Activated naive CD8-positive, alpha-beta T cell (primary cell): ENCODE data around the gene TNP1.

Experiments
- H3K27ac Mint-ChIP-seq: one replicate; pipeline ENCODE4 v1.8.0; 2021; ENCODE audit warnings: mixed read lengths
- H3K27me3 Mint-ChIP-seq: one replicate; pipeline ENCODE4 v1.8.0; 2021; ENCODE audit warnings: mixed read lengths
- H3K36me3 Mint-ChIP-seq: one replicate; pipeline ENCODE4 v1.8.0; 2021; ENCODE audit warnings: mixed read lengths
- H3K4me1 Mint-ChIP-seq: one replicate; pipeline ENCODE4 v1.8.0; 2021; ENCODE audit warnings: low read depth, mixed read lengths
- H3K4me3 Mint-ChIP-seq: one replicate; pipeline ENCODE4 v1.8.0; 2021; ENCODE audit warnings: mild to moderate bottlenecking, mixed read lengths
- H3K9me3 Mint-ChIP-seq: one replicate; pipeline ENCODE4 v1.8.0; 2021; ENCODE audit warnings: low read depth, mixed read lengths

TNP1 gene, protein sequence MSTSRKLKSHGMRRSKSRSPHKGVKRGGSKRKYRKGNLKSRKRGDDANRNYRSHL

DNA sequence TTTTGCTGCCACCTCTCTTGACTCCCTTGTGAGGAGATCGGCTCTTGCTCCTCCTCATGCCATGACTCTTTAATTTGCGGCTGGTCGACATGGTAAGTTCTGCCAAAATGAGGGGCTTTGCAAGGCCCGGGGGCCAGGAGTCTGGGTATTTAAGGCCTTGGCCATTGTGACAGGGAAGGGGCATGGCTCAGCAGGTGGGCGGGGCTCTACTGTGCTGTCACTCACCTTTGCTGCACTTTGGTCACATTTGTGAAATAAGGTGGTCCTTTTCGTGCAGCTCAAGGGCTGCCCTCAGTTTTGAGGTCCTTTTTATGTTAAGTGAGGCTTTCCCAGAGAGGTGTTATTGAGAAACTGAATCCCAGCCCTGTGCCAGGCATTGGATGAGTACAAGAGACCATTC lies at the start of gene TNP1:
TSS of gene TNP1 (minus strand) at position 121 of the 400 bp plus-strand sequence. CDS start at position 91, 30 bp downstream.
- Mint-ChIP-seq H3K4me1 (peaks cover 16% of the 10 kb centered on the region), H3K27me3 (no peaks in the 10 kb centered on the region), H3K27ac (peak within 1 kb of the TSS; percentile 56), H3K36me3 (no peaks in the 10 kb centered on the region), H3K4me3 (no peak within 1 kb of the TSS), H3K9me3 (no peaks in the 10 kb centered on the region)

DNA sequence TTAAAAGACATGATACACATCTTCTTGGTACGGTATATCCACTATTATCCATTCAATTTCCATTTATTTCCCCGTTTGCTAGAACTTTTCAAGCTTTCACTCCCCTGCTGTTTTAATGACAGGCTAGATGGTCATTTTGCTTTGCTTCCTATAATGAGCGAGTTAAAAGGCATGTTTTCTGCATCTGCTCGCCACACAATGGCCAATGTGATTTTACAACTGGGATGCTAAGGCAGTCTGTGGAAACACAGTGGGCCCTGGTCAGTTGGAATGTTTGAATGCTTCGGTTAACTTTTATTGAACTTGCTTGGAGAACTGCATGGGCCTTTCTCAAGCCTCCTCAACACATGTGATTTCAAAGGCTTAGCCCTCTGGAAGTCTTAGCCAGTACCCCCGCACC lies 48.4 kb upstream of the TNP1 start:
- no peaks in the 10 kb centered on the region for H3K36me3 Mint-ChIP-seq
- no peak overlapping the region for H3K27ac Mint-ChIP-seq
- H3K4me1 Mint-ChIP-seq, result no peaks in the 10 kb centered on the region
- peaks cover 2% of the 10 kb centered on the region for H3K9me3 Mint-ChIP-seq
- H3K4me3 Mint-ChIP-seq, result no peak overlapping the region
- no peaks in the 10 kb centered on the region for H3K27me3 Mint-ChIP-seq

DNA sequence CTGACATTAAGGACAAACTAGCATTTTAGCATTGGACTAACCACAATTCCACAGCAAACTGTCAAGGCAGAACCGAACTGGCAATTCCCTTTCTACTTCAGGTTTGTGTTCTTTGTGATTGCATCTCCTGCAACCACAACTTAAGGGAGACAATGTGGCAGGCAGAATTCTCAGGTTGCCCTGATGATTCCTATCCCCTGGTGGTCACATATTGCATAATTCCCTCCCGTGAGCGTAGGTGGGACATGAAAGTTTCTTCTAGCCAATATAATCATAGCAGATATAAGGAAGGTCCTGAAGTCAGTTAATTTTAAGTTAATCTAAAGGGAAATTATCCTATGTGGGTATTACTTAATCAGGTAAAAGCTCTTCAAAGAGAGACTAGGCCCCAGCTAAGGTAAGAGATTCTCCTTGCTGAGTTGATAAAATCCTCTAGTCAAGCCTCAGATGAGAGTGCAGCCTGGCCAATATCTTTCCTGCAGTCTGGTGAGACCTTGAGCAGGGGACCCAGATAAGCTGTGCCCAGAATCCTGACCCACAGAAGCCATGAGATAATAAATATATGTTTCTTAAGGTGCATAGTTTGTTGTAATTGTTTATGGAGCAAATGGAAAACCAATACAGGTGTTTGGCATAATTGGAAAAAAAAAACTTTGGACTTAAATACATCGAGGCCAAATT lies 45.9 kb upstream of the TNP1 start:
- Mint-ChIP-seq H3K4me3 (no peak overlapping the region), H3K27ac (no peak overlapping the region), H3K36me3 (peaks cover 7% of the 10 kb centered on the region), H3K27me3 (no peaks in the 10 kb centered on the region), H3K4me1 (no peaks in the 10 kb centered on the region), H3K9me3 (peaks cover 12% of the 10 kb centered on the region)

DNA sequence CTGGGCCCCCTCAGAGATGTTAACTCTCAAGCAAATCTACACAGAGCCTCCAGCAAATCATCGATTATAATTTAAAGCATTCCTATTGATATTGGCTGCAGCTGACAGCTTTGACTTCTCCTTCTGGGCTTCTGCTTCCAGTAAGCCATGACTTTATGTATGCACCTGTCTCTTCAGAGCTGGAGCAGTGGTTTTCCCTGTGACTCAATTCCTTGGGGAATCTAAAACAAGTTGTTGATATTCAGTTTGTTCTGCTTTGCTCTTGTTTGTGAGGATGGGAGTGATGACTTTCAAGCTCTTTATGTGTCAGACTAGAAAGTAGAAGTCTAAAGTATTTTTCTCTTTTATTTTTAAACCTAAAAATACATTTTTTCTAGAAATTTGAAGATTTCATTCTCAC lies 45.1 kb upstream of the TNP1 start:
- Mint-ChIP-seq H3K4me3 (no peak overlapping the region), H3K36me3 (peaks cover 10% of the 10 kb centered on the region), H3K27me3 (no peaks in the 10 kb centered on the region), H3K4me1 (no peaks in the 10 kb centered on the region), H3K27ac (no peak overlapping the region), H3K9me3 (peaks cover 12% of the 10 kb centered on the region)

DNA sequence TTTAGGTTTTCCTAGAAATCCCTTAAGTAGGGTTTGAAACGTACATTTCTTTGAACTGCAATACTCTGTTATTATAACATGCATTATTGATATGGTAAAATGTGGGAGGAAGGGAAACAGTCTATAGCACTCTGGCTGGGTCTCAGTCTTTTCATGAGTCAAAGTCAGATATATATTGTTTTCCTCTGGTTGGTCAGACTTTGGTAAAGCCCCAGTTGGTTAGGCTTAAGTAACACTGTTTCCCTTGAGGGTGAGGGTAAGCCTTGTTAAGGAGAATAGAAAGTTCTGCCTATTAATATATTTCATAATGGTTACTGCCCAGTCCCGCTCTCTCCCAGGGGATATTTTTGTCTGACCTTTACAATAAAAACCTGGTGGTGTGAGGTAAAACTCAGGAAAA lies 44.7 kb upstream of the TNP1 start:
- no peak overlapping the region for H3K27ac Mint-ChIP-seq
- no peaks in the 10 kb centered on the region for H3K4me1 Mint-ChIP-seq
- H3K36me3 Mint-ChIP-seq, result peaks cover 10% of the 10 kb centered on the region
- peaks cover 12% of the 10 kb centered on the region for H3K9me3 Mint-ChIP-seq
- H3K27me3 Mint-ChIP-seq, result no peaks in the 10 kb centered on the region
- no peak overlapping the region for H3K4me3 Mint-ChIP-seq

DNA sequence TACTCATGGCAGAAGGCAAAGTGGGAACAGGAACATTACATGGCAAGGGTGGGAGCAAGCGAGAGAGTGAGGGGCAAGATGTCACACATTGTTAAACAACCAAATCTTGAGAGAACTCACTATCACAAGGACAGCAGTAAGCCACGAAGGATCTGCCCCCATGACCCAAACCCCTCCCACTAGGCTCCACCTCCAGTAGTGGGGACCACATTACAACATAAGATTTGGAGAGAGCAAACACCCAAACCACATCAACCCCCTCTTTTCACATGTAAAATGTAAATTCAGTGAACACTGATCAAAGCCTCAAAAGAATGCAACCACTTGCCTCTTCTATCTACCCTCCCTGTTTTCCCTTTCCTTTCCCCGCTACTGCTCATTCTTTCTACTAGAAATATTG lies 43.6 kb upstream of the TNP1 start:
- no peak overlapping the region for H3K27ac Mint-ChIP-seq
- peaks cover 10% of the 10 kb centered on the region for H3K36me3 Mint-ChIP-seq
- no peaks in the 10 kb centered on the region for H3K27me3 Mint-ChIP-seq
- H3K9me3 Mint-ChIP-seq, result peaks cover 12% of the 10 kb centered on the region
- no peak overlapping the region for H3K4me3 Mint-ChIP-seq
- H3K4me1 Mint-ChIP-seq, result no peaks in the 10 kb centered on the region

DNA sequence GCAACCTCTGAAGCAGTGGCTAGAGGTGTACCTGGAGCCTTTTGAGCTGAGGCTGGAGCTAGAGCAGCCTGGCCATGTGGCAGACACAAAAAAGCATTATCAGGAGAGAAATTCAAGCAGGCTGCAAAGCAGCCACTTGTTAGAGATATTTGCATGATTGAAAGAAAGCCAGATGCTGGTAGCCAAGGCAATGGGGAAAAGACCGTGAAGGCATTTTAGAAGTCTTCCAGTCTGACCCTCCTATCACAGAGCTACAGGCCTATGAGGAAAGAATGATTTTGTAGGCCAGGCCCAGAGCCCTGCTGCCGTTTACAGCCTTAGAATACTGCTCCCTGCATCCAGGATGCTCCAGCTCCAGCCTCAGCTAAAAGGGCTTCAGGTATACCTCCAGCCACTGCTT lies 41.4 kb upstream of the TNP1 start:
- H3K9me3 Mint-ChIP-seq, result peaks cover 15% of the 10 kb centered on the region
- H3K4me1 Mint-ChIP-seq, result peaks cover 2% of the 10 kb centered on the region
- no peak overlapping the region for H3K27ac Mint-ChIP-seq
- no peaks in the 10 kb centered on the region for H3K27me3 Mint-ChIP-seq
- peaks cover 11% of the 10 kb centered on the region for H3K36me3 Mint-ChIP-seq
- H3K4me3 Mint-ChIP-seq, result no peak overlapping the region

DNA sequence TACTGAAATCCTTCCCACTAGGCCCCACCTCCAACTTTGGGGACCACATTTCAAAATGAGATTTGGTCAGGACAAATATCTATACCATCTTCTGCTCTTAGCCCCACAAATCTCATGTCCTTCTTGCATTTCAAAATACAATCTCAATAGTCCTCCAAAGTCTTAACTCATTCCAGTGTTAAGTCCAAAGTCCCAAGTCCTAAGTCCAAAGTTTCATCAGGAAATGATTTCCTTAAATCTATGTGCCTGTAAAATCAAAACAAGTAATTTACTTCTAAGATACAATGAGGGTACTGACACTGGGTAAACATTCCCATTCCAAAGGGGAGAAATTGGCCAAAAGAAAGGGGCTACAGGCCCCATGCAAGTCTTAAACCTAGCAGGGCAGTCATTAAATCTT lies 40.5 kb upstream of the TNP1 start:
- Mint-ChIP-seq H3K27me3 (no peaks in the 10 kb centered on the region), H3K9me3 (peaks cover 15% of the 10 kb centered on the region), H3K4me3 (no peak overlapping the region), H3K27ac (no peak overlapping the region), H3K4me1 (peaks cover 2% of the 10 kb centered on the region), H3K36me3 (peaks cover 11% of the 10 kb centered on the region)

DNA sequence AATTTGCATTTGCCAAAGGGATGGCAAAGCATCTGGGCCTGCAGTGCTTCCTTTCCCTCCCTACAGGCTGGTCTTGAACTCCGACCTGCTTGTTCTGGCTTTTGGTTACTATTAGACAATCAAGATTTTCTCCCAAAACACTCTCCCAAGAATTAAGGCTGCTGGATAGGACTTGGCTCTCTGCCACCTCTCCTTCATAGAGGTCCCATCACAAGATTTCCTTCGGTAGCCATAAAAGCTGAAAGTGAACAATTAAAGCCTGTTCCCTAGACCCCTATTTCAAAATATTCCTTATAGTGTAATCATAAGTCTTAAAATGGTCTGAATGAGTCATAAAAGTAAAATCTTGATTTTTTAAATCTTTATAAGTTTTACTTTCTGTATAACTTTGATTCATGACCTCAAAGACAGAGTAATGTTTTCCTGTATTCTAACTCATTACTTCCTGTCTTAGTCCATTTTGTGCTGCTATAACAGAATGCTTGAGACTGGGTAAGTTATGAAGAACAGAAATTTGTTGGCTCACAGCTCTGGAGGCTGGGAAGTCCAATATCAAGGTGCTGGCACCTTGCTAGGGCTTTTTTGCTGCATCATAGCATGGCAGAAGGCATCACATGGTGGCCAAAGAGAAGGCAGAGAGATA lies 37.8 kb upstream of the TNP1 start:
- Mint-ChIP-seq H3K36me3 (peaks cover 7% of the 10 kb centered on the region), H3K4me3 (no peak overlapping the region), H3K9me3 (peaks cover 7% of the 10 kb centered on the region), H3K27ac (no peak overlapping the region), H3K27me3 (no peaks in the 10 kb centered on the region), H3K4me1 (peaks cover 2% of the 10 kb centered on the region)

DNA sequence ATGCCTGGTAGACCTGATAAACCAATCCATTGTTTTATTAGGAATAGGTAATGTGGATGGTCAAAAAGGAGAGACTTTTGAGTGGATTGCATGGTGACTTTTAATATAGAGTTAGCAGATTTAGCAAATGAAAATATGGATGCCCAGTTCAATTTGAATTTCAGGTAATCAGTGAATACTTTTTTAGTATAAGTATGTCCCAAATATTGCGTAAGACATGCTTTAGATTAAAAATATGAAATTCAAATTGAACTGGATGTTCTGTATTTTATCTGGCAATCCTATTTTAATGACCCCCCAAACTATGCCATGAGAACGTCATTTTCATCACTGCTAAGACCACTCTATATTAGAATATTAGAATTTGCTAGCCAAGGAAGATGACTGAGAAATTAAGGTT lies 30.3 kb upstream of the TNP1 start:
- H3K4me1 Mint-ChIP-seq, result no peaks in the 10 kb centered on the region

DNA sequence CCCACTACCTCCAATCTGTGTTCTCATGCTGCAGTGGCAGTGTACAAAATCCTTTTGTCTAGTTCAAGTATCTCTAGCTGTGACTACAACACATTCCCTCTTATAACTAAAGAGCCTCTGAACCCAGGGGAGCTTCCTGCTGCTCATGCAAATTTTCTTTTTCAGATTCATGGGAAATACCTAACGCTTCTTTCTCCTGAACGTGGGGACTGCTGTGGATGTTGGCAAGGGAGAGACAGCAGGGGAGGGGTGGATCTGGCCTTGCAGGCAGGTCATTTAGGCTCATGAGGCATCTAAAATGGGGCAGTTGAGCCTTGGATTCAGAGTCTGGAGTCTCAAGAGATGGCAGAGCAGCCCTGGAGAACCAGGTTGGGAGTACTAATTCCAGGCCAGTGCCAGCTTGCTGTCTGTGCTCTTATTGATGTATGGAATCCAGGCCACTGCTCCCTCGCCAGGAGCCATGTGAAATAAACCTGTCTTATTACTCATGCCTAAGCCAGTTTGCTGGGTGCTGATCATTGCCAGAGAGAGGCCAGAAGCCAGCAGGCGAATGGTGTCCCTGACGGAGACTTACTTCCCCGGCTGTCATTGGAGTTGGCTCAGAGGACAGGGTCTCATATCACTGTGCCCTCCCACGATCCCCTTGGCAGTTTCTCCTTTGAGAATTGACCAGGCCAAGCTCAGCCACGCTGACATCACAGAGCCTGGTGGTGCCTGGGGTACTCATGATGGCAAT lies 29.2 kb upstream of the TNP1 start:
- Mint-ChIP-seq H3K4me1 (no peaks in the 10 kb centered on the region), H3K27me3 (peaks cover 4% of the 10 kb centered on the region), H3K36me3 (no peaks in the 10 kb centered on the region), H3K4me3 (no peak overlapping the region), H3K27ac (no peak overlapping the region), H3K9me3 (no peaks in the 10 kb centered on the region)

More for the DNA sequence above, 30.3 kb upstream of the TNP1 start:
- H3K4me3 Mint-ChIP-seq, result no peak overlapping the region
- no peaks in the 10 kb centered on the region for H3K36me3 Mint-ChIP-seq
- H3K27me3 Mint-ChIP-seq, result peaks cover 4% of the 10 kb centered on the region
- H3K27ac Mint-ChIP-seq, result no peak overlapping the region
- no peaks in the 10 kb centered on the region for H3K9me3 Mint-ChIP-seq

DNA sequence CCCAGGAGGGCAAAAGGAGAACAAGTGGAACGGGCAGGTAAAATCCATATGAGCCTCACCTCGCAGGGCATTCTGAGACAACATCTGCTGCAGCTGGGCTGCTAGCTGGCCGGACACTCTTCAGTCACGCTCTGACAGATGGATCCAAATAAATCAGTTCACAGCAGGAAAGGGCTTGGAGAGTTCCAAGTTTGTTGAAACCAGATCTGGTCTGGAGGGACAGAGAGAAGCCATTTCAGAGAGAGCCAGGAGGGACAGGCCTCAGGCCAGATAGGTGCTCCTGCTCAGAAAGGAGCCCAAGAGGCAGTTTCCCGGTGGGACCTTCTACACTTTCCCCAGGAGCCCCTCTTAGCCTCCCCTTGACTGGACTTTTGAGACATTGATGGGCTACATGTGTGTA lies 28.2 kb upstream of the TNP1 start:
- no peak overlapping the region for H3K27ac Mint-ChIP-seq
- H3K9me3 Mint-ChIP-seq, result no peaks in the 10 kb centered on the region
- H3K36me3 Mint-ChIP-seq, result no peaks in the 10 kb centered on the region
- peaks cover 4% of the 10 kb centered on the region for H3K27me3 Mint-ChIP-seq
- no peak overlapping the region for H3K4me3 Mint-ChIP-seq
- no peaks in the 10 kb centered on the region for H3K4me1 Mint-ChIP-seq

DNA sequence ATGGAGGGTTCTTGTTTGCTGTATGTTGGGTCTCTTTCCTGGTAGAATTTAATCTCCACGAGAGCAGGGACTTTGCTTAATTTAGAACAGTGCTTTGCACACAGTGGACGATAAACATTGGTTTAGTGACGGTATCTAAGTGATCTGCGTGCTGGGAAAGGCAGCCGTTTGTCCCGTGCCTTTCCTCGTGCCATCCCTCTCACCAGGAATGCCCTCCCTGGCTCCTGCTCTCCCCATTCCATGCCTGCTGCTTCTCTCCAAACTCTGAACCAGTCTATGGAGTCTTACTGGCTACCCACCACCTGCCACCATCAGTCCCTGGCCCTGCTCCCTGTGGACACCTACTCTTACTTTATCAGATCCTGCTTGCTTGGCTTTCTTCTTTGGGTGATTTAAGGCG lies 27.3 kb upstream of the TNP1 start:
- no peaks in the 10 kb centered on the region for H3K9me3 Mint-ChIP-seq
- H3K27ac Mint-ChIP-seq, result no peak overlapping the region
- no peaks in the 10 kb centered on the region for H3K36me3 Mint-ChIP-seq
- H3K4me1 Mint-ChIP-seq, result no peaks in the 10 kb centered on the region
- H3K27me3 Mint-ChIP-seq, result peaks cover 4% of the 10 kb centered on the region
- no peak overlapping the region for H3K4me3 Mint-ChIP-seq

DNA sequence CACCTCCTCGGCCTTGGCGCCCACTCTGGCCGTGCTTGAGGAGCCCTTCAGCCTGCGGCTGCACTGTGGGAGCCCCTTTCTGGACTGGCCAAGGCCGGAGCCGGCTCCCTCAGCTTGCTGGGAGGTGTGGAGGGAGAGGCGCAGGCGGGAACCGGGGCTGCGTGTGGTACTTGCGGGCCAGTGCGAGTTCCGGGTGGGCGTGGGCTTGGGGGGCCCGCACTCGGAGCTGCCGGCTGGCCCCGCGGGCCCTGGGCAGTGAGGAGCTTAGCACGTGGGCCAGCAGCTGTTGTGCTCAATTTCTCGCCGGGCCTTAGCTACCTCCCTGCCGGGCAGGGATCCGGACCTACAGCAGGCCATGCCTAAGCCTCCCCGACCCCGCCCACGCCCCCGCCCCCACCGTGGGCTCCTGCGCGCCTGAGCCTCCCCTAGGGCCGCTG lies 25.3 kb upstream of the TNP1 start:
- H3K36me3 Mint-ChIP-seq, result no peaks in the 10 kb centered on the region
- H3K9me3 Mint-ChIP-seq, result no peaks in the 10 kb centered on the region
- H3K4me1 Mint-ChIP-seq, result peaks cover 11% of the 10 kb centered on the region
- H3K27me3 Mint-ChIP-seq, result no peaks in the 10 kb centered on the region
- H3K4me3 Mint-ChIP-seq, result no peak overlapping the region
- no peak overlapping the region for H3K27ac Mint-ChIP-seq

DNA sequence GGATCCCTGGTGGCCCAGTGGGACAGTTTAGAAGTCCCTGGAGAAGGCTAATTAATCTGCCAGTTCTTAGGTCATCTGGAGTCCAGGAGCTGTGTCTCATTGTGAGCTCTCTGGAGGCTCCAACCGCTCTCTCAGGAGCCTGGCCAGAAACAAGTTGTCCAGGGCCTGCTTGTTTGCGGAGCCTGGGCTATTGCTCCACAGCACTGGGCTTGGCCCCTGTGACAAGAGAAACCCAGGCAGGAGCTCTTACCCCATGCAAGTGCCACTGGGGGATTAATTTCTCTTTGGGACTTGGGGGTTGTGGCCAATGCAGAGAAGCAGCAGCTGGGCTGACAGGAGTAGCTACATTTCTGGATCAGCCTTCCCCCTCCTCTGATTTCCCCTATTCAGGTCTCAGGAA lies 24.5 kb upstream of the TNP1 start:
- H3K4me3 Mint-ChIP-seq, result no peak overlapping the region
- no peaks in the 10 kb centered on the region for H3K36me3 Mint-ChIP-seq
- H3K4me1 Mint-ChIP-seq, result peaks cover 19% of the 10 kb centered on the region
- H3K27me3 Mint-ChIP-seq, result no peaks in the 10 kb centered on the region
- no peak overlapping the region for H3K27ac Mint-ChIP-seq
- no peaks in the 10 kb centered on the region for H3K9me3 Mint-ChIP-seq
